HK-2 (cell line): ENCODE data around the gene SLC12A8.
A peak's percentile ranks its signal among the peaks of the same experiment; 100 is the strongest.

ENCODE experiments used
- DNase-seq: peaks from one replicate; pipeline ENCODE4 v3.0.0-alpha.2; 2018; ENCODE audit not compliant: unreplicated experiment

Gene SLC12A8

DNA sequence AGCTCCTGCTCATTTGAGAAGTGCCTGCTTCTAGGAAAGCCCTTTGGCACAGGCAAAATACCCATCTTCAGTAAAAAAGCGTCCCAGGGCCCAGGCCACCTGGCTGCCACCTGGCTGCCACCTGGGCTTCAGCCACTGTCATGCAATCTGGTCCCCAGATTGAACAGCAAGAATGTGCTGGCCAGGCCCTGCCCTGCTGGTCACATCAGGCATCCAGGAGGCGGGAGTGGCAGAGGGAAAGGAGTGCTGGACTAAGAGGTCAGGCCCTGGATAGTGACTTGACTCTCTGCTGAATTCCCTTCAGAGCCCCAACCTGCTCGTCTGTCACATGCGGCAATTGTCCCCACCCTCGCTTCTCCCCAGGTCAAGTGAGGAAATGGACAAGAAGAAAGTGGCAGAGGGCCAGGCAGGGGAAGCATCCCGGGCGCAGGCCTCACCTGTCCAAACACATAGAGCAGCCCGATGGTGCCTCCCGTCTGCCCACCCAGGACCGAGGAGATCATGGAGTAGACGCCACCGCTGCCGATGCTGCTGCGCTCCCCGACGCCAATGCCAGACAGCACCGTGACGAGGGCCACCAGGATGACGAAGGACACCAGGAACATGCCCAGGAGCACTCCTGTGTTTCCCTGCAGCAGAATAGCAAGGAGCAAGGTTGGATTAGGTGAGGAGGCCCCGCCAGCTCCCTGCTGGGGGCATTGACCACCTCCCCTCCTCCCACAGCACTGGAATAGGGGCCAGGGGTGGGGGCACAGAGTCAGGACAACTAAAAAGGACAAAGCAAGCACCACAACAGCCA is 25.5 kb downstream of the SLC12A8 start:
- DNase-seq = no peak

DNA sequence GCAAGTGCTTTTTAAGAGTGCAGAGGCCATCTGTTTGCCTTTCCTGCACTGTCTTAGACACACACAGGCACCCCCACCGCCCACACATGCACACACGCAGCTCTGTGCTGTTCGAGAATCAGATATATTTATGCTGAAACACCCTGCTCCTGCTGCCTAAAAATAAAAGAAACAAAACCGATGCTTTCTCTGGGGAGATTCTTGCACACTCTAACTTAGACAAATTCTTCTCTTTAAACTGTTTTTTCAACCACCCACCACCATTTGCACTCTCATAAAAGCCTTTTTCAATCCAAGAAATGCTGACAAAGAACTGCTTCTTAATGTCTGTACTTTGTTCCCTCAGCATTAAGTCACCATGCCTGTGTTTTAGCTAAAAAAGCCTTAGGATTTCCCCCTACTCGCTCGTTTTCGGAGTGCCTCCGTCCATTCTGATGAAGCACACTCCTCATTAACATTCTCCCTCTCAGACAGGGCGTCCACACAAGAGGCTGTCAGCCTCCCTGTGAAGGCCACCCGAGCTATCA is 26.2 kb downstream of the SLC12A8 start:
- DNase-seq = no peak

DNA sequence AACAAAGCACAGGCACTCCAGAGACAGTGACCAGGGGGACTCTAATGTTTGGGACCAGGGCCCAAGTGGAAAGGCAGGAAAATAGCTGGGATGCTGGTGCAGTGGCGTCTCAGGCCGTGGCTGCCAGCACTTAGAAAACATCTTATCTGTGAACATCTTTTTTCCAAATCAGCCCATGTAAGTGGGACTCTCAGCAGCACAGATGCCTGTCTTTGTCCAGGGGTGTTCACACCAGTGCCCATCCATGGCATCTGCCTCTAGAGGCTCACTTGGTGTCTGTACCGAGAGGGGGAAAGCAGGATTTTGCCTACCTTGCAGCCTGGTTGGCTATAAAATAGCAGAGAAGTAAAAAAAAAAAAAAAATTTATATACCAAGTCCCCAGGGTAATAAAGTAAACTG is 26.7 kb downstream of the SLC12A8 start:
- no peak for DNase-seq

DNA sequence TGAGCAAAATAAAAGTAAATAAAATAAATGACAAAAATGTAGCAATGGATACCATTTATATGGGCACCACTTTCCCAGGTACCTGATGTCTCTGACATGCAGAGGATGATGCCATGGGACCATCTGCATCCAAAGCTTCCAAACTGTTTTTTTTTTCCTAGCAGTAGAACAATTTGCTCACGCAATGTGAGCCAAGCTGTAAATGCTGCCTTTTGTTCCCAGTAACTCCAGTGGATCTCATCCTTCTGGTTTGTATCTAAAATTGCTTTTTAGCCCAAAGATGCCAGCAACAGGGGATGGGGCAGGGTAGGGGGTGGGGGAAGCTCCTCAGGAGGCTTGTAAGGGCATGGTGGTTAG is 32.7 kb downstream of the SLC12A8 start:
- DNase-seq = no peak

DNA sequence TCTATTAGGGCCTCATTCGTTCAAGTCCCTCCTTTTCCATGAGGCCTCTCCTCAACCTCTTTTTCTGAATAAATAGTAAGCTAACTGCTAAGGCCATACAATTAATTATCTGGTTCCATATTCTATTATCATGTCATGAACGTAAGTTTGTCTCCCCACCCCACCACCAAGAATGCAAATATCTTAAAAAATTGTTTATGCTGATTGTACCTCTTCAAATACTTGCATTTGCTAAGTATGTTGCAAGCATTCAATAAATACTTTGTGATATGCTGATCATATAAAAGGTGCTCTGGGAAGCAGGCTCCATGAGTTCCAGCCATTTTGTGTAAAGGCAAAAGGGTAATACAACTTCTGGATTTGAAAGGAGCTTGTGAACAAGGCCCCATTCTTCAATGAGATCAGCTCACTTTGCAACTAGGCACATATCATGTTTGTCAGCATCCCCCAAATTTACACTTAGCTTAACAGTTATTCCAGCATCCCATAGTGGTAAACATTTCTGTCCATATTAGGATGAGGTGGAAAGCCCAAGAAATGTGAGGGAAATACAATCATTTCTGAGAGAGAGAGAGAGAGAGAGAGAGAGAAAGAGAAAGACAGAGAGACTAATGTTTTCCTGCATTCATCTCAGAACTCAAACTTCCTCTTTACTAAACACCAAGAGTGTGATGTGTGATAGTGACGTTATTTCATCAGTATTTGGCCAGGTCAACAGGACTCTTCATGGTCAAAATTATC is 33.2 kb downstream of the SLC12A8 start:
- DNase-seq = no peak

DNA sequence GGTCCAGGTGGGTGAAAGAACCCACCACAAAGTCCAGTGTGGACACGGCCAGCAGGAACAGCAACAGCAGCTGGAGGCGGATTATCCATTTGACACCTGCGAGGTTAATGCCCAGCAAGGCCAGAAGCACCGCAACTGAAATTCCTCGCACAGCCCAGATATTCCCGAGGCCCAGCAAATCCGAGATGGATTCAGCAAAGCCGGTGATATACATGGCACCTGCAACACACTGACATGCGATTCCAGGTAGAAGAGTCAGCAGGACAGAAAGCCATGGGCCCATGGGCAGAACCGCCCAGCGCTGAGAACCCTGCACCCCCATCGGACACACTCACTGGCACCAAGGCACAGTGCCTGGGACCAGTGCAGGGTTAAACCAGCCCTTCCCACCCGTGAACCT is 34.8 kb downstream of the SLC12A8 start:
- DNase-seq = no peak

DNA sequence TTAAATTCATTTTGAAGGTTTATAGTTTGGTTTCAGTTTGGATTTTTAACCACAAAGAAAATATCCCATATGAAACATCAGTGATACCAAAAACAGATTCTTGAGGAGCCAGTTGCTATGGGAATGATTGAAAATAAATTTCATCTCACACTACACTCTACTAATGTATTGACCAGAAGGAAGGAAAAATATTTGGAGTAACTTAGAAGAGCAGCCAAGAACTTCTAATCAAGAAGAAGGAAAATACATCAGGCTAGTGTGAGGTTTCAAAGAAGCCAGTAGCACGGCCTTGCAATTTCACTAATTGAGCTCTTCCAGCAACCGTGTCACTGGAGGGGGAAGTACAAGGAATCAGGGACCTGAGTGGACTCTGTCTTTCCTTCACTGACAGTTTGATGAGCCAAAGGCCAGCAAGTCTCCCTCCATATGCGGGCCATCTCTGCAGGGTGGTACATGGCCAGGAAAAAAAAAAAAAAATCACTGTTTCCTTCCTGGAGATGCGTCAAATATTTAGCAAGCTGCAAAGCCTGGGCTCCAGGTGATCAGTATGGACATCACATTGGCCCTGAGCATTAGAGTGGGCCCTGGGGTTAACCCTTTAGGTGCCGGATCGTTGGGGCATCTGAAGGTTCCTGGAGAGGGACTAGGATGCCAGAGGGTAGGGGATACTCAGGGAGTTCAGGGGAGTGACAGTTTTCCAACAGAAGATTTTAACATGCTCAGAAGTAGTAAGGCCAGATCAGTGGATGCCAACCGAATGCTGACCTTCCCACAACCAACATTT is 37.1 kb downstream of the SLC12A8 start:
- no peak for DNase-seq

DNA sequence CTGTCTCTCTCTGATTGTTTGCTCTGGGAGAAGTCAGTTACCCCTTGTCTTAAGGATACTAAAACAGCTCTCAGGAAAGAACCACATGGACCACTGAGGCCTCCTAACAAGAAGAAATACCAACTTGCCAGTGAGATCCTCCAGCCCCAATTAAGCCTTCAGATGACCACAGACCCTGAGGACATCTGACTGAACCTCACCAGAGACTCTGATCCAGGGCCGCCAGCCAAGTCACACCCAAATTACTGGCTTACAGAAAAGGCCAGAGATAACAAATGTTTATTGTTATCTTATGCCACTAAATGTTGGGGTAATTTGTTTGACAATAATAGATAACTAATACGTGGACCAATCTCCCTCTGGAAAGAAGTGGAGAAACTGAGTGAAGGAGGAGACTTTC is 40.2 kb downstream of the SLC12A8 start:
- no peak for DNase-seq

DNA sequence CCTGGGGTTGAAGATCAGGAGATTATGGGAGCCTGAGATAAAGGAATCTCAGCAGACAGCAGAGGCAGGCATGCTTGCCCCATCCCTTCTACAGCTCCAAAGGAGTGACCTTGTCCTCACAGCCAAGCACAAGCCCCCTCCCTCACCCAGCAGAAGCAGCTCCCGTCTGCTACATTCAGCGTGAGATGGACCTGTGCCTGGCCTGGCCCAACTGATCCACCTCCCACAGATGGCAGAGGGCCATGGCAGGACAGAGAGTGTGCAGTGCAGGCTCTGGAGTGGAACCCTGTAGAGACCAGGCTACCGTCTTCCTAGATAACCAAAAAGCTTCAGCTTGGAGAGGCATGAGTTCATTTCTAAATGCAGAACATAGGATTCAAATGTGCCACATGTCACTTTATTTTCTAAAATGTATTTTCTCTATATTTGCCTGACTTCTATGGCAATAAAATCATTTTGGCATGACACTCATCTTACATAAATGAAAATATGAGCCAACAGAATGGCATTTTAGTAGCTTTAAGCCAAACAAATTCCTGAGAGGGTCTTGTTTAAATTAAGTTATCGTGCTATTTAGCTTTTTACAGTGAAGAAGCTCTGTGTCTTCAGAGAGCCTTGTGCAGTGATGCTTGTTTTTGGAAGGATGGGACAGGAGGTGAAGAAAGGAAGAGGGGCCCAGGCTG is 43.7 kb downstream of the SLC12A8 start:
- DNase-seq = no peak

DNA sequence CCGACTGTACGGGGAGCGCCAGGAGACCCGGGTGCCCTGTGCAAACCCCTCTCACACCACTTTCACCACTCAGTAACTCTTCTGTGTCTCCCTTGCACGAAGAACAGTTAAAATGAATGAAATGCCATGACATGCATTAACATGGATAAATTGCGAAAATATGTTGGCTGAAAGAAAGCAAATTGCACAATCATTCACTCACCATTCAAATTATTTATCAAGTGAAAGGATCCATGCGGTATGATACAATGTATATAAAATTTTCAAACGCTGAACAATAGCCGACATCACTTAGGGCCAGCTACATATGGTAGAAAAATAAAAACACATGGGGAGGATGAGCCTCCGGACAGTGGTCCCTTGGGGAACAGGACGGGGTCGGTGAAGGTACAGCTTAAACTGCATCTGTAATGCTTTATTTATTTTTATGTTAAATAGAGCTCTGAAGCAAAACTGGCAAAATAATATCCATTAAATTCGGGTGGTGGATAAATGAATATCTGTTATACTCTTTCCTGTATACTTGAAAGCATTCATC is 45.9 kb downstream of the SLC12A8 start:
- DNase-seq = no peak

DNA sequence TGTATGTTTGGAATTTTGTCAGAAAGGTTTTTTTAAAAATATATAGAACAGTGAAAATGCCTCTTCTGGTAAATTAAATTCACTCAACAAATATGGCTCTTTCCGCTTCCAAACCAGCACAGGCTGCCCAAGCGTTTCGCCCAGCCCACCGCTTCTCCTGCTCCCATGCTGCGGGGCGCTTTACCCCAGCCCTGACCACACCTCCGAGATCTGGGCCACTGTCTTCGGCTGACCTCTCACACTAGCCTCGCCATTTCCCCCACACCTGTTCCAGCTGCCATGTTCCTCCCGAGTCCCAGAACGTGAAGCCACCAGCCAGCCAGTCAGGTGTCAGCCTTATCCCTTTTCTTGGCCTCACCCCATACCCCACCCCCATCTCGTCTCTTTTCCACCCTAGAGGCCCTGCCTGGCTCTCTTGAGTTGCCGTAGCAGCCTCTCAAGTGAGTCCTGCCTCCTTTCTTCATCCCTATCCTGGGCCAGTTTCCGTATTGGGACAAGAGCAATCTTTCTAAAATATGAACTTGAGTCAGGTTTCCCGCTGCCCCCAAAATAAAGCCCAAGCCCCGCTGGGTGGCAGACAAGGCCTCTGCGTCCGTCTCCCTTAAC is 46.5 kb downstream of the SLC12A8 start:
- DNase-seq = no peak

DNA sequence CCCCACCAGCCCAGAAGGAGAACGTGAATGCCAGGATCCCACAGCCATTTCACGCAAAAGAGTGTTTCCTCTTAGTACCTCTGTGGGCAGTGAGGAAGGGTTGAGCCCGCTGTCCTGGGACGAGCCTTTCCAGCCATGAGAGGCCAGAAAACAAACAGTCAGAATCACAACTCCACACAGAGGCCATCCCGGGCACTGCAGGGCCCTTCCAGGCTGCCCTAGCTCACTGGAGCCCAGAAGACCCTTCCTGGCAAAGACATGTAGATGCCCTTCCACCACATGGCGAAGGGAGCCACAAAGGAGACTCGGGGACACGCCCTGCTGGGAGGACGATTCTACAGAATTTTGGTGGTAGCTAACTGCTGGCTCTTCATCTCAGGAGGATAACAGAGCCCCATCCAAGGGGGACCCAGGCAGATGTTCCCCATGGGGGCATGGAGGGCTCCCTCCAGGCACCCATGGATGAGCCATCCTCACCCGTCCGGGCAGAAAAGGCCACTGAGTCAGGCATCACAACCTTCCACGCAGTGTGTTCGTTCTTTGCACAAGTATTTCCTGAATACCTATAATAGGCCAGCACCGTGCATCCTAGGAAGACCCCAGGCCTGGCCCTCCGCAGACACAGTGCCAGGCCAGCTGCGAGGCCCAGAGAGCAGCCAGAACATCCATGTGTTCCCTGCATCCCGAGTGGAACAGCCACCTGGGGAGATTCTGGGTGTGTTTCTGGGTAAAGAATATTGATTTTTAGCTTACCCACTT is 47.2 kb downstream of the SLC12A8 start:
- DNase-seq = peak; percentile 28

DNA sequence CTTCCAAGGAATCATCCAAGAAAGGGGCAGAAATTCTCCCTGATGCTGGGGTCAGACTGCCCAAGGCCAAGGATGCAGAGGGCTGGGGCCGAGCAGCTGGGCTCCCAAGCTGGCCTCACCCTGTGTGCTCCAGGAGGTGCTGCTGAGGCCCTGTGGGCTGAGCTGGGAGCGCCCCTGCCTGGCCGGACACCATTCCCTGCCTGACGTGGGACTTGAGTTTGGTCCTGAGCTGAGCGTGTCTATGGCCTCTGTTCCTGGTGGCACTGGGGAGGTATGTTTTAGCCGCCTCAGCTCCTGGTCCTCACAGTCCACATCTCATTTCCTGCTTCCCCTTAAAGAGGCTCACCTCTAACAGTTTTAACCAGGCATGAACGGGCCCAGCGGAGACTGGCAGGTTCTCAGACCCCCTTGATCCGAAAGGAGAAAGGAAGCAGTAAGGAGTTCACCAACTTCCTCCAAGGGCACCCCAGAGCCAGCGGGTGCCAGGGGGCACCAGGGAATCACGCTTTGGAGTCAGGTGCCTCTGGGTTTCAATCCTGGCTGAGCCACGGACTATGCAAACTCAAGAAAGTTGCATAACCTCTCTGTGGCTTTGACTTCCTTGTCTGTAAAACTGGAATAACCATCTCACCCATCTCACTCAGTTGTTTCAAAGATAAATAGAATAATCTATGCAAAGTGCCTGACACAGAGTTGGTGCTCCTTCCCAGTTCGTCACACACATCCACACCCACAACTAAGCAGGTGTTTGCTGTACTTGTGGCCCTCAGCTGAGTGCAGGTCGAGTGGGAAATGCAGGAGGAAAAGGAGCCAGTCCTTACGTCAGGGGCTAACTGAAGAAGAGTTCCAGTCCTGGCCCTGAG is 48.6 kb downstream of the SLC12A8 start:
- no peak for DNase-seq

DNA sequence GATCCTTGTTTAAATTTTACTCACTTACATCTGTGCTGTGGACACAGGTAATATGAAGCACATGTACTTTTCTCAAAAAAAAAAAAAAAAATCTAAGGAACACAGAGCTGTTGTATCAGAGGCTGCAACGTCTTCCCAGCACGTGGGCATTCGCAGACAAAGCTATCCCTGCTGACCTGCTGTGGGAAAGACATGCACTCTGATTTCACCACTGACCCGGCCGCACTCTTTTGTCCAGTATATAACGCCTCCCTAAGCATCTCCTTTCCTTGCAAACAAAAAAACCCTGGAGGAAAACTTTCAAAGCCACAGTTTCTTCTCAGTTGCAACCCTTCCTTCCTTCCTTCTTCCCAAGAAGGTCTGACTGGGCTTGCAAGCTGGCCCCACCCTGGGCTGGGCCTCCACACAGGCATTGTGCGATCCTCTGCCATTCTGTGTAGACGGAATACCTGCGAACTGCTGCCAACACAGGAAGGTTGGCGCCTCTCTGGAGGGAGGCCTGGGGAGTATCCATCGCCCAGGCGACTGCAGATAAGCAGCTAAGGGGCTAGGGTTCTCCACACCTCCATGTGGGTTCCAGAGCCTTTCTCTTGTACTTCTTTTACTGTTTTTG is 50.8 kb downstream of the SLC12A8 start:
- DNase-seq = no peak

DNA sequence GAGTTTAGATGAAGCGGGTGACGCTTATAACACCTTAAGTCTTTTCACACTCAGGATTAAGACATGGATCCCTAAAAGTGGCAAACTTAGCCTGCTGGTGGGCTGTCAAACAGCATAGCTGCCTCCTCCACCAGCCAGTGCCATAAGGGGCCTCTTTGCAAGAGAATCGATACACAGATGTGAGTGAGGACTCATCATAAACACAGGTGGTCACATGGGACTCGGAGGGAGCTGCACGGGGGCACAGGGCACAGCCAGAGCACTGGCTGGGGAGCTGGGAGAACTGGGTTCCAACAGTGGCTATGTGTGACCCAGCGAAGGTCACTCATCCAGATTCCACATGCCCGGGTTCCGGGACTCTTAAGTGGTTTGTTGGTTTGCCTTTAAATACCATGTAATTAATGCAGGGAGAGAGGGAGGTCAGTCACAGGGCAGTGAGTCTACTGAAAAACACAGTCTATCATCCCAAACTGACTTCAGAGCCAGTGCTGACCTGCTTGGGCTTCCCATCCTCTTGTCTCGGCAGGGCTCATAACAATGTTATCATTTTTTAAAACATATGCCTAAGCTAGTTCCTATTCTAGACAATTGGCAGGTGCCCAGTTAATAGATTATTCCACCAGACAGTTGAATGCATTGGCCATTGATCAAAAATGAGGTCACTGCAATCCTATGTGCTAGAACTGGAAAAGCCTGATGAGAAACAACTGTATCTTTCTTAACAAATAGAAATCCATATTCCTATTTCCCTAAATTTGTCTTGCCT is 51.8 kb downstream of the SLC12A8 start:
- no peak for DNase-seq

DNA sequence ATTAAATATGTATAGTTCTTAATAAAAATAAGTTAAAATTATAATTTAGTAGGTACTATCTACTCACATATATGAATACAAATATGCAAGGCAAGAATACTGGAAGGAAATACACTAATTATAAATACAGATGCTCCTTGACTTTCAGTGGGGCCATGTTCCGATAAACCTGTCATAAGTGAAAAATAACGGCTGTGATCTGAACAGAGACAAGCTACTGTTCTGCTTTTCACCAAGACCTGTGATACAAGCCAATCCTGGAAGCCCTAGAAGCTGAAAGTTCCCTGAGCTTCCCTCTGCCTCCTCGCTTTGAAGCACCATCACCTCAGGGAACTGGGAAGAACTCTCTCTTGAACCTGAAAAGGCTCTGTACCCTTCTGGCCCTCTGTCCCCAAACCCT is 55.4 kb downstream of the SLC12A8 start:
- no peak for DNase-seq

DNA sequence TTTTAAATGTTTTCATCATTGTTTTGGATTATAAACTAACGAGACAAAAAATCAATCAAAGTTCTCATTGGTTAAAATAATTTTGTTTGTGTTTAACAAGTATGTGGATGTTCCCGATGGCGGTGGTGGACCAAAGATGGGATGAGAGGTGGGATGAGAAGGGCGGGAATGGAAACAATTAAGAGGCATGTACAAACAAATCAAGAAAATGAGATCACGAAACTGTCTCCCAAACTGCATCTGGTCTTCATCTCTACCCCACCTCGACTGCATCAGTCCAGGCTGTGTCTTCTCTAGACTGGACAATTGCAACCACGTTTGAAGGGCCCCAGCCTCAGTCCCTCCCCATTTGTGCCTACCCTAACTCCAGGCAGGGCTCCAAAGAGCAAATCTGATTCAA is 56.1 kb downstream of the SLC12A8 start:
- no peak for DNase-seq

DNA sequence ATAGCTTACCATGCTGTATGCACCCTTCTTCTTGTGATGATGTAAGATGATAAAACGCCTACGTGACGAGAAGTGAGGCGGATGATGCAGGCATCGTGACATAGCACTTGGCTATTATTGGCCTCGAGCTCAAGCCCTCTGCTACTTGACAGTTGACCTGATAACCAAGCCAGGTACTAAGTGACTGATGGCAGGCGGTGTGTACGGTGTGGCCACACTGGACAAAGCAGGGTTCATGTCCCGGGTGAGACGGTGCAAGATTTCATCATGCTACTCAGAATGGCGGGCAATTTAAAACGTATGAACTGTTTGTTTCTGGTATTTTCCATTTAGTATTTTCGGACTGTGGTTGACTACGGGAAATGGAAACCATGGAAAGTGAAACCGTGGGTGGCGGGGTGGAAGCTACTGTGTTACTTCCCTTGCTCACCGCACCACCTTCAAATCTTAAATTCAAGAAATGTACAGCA is 57.7 kb downstream of the SLC12A8 start:
- DNase-seq = no peak
